Measurements from ENCODE around the gene ZKSCAN7.
"Not testable (repeated sequence)": the region's sequence is repeated elsewhere in the genome, so short reads cannot be mapped to it uniquely, and the experiment has no call there.

DNA sequence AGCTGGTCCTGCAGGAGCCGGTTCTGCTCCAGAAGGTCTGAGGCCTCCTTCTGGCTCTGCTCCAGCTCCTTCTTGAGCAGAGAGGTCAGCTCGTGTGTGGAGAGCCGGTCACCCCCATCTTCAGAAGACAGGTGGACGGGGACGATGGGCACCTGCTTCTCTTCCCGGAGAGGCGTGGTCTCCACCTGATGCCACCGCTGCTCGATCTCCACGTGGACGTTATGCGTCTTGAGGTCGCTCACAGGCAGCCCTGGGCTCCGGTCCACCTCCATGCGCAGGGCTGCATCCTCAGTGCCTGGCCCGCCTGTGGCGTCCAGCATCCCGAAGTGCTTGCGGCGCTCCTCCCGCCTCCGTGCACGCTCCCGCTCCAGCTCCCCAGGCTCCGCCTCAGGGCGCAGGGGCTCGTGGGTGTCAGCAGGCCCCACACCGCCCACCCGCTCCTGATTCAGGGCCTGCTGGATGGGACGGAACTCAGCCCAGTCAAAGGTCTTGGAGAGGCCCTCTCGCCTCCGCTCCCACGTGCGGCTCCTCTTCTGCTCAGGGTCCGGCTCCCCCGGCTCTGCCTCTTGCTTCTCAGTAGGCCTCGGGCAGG is 24.0 kb downstream of the ZKSCAN7 start:
- not testable (repeated sequence) for TF ChIP-seq TAF1 (IDR thresholded peaks at IDR 0.05; ENCODE audit: low read depth, low read length); EZH2 (IDR thresholded peaks at IDR 0.05; ENCODE audit: low read depth, low read length, severe bottlenecking)
